ENCODE data around the gene TJP3.

TJP3 gene

GRCh38 chr19:3671680-3672574 lies 36.3 kb upstream of the TJP3 start:
- no peak for DNase-seq

- DNase-seq = no peak
Observed at GRCh38 chr19:3672575-3672948, 35.6 kb upstream of the TJP3 start.

- no peak for DNase-seq
Observed at GRCh38 chr19:3672993-3673392, 35.2 kb upstream of the TJP3 start.

- DNase-seq = no peak
Observed at GRCh38 chr19:3673506-3674439, 34.4 kb upstream of the TJP3 start.

- DNase-seq = no peak
Observed at GRCh38 chr19:3674784-3675543, 33.2 kb upstream of the TJP3 start.

GRCh38 chr19:3678188-3678587 lies 30.0 kb upstream of the TJP3 start:
- no peak for DNase-seq

- DNase-seq = no peak
Observed at GRCh38 chr19:3679138-3679537, 29.0 kb upstream of the TJP3 start.

- DNase-seq = no peak
Observed at GRCh38 chr19:3679581-3679980, 28.6 kb upstream of the TJP3 start.

GRCh38 chr19:3680939-3681338 lies 27.2 kb upstream of the TJP3 start:
- DNase-seq = no peak

GRCh38 chr19:3682286-3682685 lies 25.9 kb upstream of the TJP3 start:
- DNase-seq = no peak

- no peak for DNase-seq
Observed at GRCh38 chr19:3682741-3683404, 25.3 kb upstream of the TJP3 start.

- DNase-seq = no peak
Observed at GRCh38 chr19:3683405-3684053, 24.7 kb upstream of the TJP3 start.

- no peak for DNase-seq
Observed at GRCh38 chr19:3684054-3684816, 23.9 kb upstream of the TJP3 start.

GRCh38 chr19:3684817-3685410 lies 23.3 kb upstream of the TJP3 start:
- no peak for DNase-seq

GRCh38 chr19:3687393-3687773 lies 20.8 kb upstream of the TJP3 start:
- no peak for DNase-seq

- DNase-seq = peak; percentile 46
Observed at GRCh38 chr19:3687774-3688706, 20.1 kb upstream of the TJP3 start.

- DNase-seq = no peak
Observed at GRCh38 chr19:3690551-3691371, 17.4 kb upstream of the TJP3 start.

GRCh38 chr19:3691372-3691716 lies 16.8 kb upstream of the TJP3 start:
- DNase-seq = no peak

- no peak for DNase-seq
Observed at GRCh38 chr19:3691726-3692125, 16.5 kb upstream of the TJP3 start.
